HG02798 (cell line): ENCODE data around the gene ANKRD26.

Experiments used
- ATAC-seq: cut with Tn5 transposase; IDR thresholded peaks from one replicate; pipeline ENCODE4 v1.9.1; 2021; ENCODE audit warnings: mild to moderate bottlenecking; ENCODE audit not compliant: unreplicated experiment, poor library complexity

Gene ANKRD26

GRCh38 chr10:27022048-27022447, 78.2 kb downstream of the ANKRD26 start:
- ATAC-seq: no peak

- no peak for ATAC-seq
Measured at GRCh38 chr10:27020243-27020642, 80.1 kb downstream of the ANKRD26 start.

- ATAC-seq: no peak
Measured at GRCh38 chr10:27019827-27020226, 80.5 kb downstream of the ANKRD26 start.

- ATAC-seq: no peak
Measured at GRCh38 chr10:26997610-26998009, 102.7 kb downstream of the ANKRD26 start.

- no peak for ATAC-seq
Measured at GRCh38 chr10:26994743-26995142, 105.6 kb downstream of the ANKRD26 start.

- no peak for ATAC-seq
Measured at GRCh38 chr10:26987851-26988250, 112.4 kb downstream of the ANKRD26 start.

- ATAC-seq: no peak
Measured at GRCh38 chr10:26983156-26983555, 117.1 kb downstream of the ANKRD26 start.

- no peak for ATAC-seq
Measured at GRCh38 chr10:26982058-26982457, 118.2 kb downstream of the ANKRD26 start.

GRCh38 chr10:26981232-26981824, 119.0 kb downstream of the ANKRD26 start:
- no peak for ATAC-seq

GRCh38 chr10:26978519-26978918, 121.8 kb downstream of the ANKRD26 start:
- no peak for ATAC-seq

- no peak for ATAC-seq
Measured at GRCh38 chr10:26977635-26978034, 122.7 kb downstream of the ANKRD26 start.

GRCh38 chr10:26970667-26971066, 129.6 kb downstream of the ANKRD26 start:
- ATAC-seq: no peak

GRCh38 chr10:26969145-26969926, 131.0 kb downstream of the ANKRD26 start:
- ATAC-seq: peak; percentile 85

- ATAC-seq: no peak
Measured at GRCh38 chr10:26962835-26963234, 137.5 kb downstream of the ANKRD26 start.

GRCh38 chr10:26960308-26960707, 140.0 kb downstream of the ANKRD26 start:
- no peak for ATAC-seq

GRCh38 chr10:26959841-26960240, 140.5 kb downstream of the ANKRD26 start:
- ATAC-seq: no peak
